GM21390 (cell line): Measurements from ENCODE around the gene GNB5.

Experiments
- ATAC-seq: cut with Tn5 transposase; IDR thresholded peaks from one replicate; pipeline ENCODE4 v1.9.1; 2021; ENCODE audit not compliant: unreplicated experiment

GNB5 gene

GRCh38 chr15:52068004-52068615, 123.1 kb downstream of the GNB5 start:
- ATAC-seq = no peak

- ATAC-seq = no peak
Observed at GRCh38 chr15:52067545-52067926, 123.7 kb downstream of the GNB5 start.

- no peak for ATAC-seq
Observed at GRCh38 chr15:52066842-52067544, 124.2 kb downstream of the GNB5 start.
